Activated CD8-positive, alpha-beta T cell treated with anti-CD3 and anti-CD28 coated beads for 36 hours (primary cell): ENCODE data around the gene ZBTB11. TPM values are rescaled to one million over a fixed set of nuclear protein-coding genes. Genes with fewer than 3 reads are reported as not detected.
"Not testable (repeated sequence)": the region's sequence is repeated elsewhere in the genome, so short reads cannot be mapped to it uniquely, and the experiment has no call there.

Experiments used
- ATAC-seq: fragments of 200-7000 bp; cut with Tn5 transposase; one replicate; pipeline ENCODE4 v1.10.0; 2021; ENCODE audit warnings: mild to moderate bottlenecking, moderate library complexity
- CTCF ChIA-PET: fragments of 350-600 bp; sonication (Branson Sonifier 250); formaldehyde crosslinking; loops from one replicate; lab custom pipeline; 2021; ENCODE audit warnings: antibody characterized with exemption; lab: Charles Lee
- POLR2A ChIA-PET: fragments of 350-600 bp; sonication (Branson Sonifier 250); formaldehyde crosslinking; loops from one replicate; lab custom pipeline; 2021; ENCODE audit warnings: antibody characterized with exemption; lab: Charles Lee
- DNase-seq: peaks from one replicate; pipeline ENCODE4 v3.0.0-alpha.2; 2020
- H3K27ac Mint-ChIP-seq: one replicate; pipeline ENCODE4 v1.8.0; 2021; ENCODE audit warnings: mild to moderate bottlenecking, mixed read lengths
- H3K27me3 Mint-ChIP-seq: one replicate; pipeline ENCODE4 v1.8.0; 2021; ENCODE audit warnings: mixed read lengths
- H3K36me3 Mint-ChIP-seq: one replicate; pipeline ENCODE4 v1.8.0; 2021; ENCODE audit warnings: low read depth, mixed read lengths
- H3K4me1 Mint-ChIP-seq: one replicate; pipeline ENCODE4 v1.8.0; 2021; ENCODE audit warnings: low read depth, mixed read lengths
- H3K4me3 Mint-ChIP-seq: one replicate; pipeline ENCODE4 v1.8.0; 2021; ENCODE audit warnings: mild to moderate bottlenecking, moderate library complexity, mixed read lengths
- H3K9me3 Mint-ChIP-seq: one replicate; pipeline ENCODE4 v1.8.0; 2021; ENCODE audit warnings: mixed read lengths
- intact Hi-C: fragments of 100-400 bp; cut with micrococcal nuclease; formaldehyde crosslinking; loops from one replicate; pipeline ENCODE4 v1.10.0; 2022
- total RNA-seq, 2 experiments: library from RNA; stranded (reverse); gene quantifications; one replicate each; pipeline ENCODE4 v1.2.3, GENCODE V29; 2021
- TF ChIP-seq, protein P1 (sequence below): fragments of 200-600 bp; IDR thresholded peaks from one replicate; pipeline ENCODE4 v1.8.0; 2022; ENCODE audit warnings: antibody characterized with exemption, mild to moderate bottlenecking

ZBTB11 gene
- total RNA-seq, 2 experiments from 2014 or later: 28.5 to 29.6 TPM

DNA sequence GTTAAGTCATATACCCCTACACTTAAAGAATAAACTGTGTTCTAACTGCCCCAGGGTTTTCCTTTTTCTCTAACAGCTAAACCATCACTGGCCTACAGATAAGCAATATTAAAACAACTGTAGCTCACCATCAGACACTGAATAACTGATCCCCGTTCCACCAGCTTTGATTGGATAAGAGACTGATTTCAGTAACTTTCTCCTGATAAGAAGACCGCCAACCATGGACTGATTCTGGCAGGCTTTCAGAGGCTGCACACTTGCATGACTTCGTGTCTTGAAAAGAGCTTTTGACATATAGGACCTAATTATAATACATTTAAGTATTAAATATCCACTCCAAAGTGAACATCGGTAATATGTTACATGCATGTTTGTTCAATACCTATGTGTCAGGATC, 32.2 kb upstream of the ZBTB11 start:
- Mint-ChIP-seq H3K9me3 (no peaks in the 10 kb centered on the region), H3K27me3 (no peaks in the 10 kb centered on the region), H3K27ac (no peak overlapping the region), H3K4me3 (no peak overlapping the region), H3K36me3 (no peaks in the 10 kb centered on the region), H3K4me1 (no peaks in the 10 kb centered on the region)
- ChIA-PET CTCF (interaction anchor here (0.8 to 1.1 kb wide), 3 partner anchors 12 to 31 kb away, joined by 3 to 4 read pairs (median 3); partner anchors contain the start of gene CEP97), POLR2A (no interaction called here)
- TF ChIP-seq, protein P1, sequence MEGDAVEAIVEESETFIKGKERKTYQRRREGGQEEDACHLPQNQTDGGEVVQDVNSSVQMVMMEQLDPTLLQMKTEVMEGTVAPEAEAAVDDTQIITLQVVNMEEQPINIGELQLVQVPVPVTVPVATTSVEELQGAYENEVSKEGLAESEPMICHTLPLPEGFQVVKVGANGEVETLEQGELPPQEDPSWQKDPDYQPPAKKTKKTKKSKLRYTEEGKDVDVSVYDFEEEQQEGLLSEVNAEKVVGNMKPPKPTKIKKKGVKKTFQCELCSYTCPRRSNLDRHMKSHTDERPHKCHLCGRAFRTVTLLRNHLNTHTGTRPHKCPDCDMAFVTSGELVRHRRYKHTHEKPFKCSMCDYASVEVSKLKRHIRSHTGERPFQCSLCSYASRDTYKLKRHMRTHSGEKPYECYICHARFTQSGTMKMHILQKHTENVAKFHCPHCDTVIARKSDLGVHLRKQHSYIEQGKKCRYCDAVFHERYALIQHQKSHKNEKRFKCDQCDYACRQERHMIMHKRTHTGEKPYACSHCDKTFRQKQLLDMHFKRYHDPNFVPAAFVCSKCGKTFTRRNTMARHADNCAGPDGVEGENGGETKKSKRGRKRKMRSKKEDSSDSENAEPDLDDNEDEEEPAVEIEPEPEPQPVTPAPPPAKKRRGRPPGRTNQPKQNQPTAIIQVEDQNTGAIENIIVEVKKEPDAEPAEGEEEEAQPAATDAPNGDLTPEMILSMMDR: no peak
- intact Hi-C loops: no loop called here
- ATAC-seq: no peak
- no peak for DNase-seq

DNA sequence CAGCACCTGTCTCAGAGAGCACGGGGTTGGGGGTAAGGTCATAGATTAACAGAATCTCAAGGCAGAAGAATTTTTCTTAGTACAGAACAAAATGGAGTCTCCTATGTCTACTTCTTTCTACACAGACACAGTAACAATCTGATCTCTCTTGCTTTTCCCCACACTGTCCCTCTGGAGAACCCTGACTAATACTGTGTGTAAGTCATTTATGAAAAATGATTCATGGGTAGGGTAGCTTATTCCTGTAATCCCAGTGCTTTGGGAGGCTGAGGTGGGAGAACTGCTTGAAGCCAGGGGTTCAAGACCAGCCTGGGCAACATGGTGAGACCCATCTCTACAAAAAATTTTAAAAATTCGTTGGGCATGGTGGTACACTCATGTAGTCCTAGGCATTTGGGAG, 27.7 kb upstream of the ZBTB11 start:
- H3K9me3 Mint-ChIP-seq, intact Hi-C loops, H3K36me3 Mint-ChIP-seq, H3K4me1 Mint-ChIP-seq, H3K27ac Mint-ChIP-seq, DNase-seq, ATAC-seq, H3K4me3 Mint-ChIP-seq, H3K27me3 Mint-ChIP-seq: not testable (repeated sequence)
- ChIA-PET POLR2A (interaction anchor here (1.4 kb wide), 1 partner anchor 13 kb away, joined by 3 read pairs; no protein-coding TSS in a partner anchor), CTCF (interaction anchor here (1.2 to 1.4 kb wide), 2 partner anchors 9 to 524 kb away, joined by 4 to 6 read pairs; no protein-coding TSS in a partner anchor)

DNA sequence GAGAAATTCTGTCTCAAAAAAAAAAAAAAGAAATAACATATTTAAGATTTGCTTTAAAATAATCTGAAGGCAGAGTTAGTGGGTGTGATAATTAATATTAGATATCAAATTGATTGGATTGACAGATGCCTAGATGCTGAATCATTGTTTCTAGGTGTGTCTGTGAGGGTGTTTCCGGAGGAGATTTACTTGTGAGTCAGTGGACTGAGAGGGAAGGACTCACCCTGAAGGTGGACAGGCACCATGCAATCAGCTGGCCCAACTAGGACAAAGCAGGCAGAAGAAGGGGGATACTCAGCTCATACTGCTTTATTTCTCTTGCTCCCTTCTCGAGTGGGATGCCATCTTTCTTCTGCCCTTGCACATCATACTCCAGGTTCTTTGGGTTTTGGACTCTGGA, 26.2 kb upstream of the ZBTB11 start:
- H3K36me3 Mint-ChIP-seq: no peaks in the 10 kb centered on the region
- TF ChIP-seq, protein P1: no peak
- CTCF ChIA-PET: interaction anchor here (2.2 kb wide), 1 partner anchor 100 kb away, joined by 7 read pairs; no protein-coding TSS in a partner anchor
- H3K27me3 Mint-ChIP-seq: no peaks in the 10 kb centered on the region
- no peak overlapping the region for H3K4me3 Mint-ChIP-seq
- DNase-seq: no peak
- POLR2A ChIA-PET: no interaction called here
- H3K27ac Mint-ChIP-seq: no peak overlapping the region
- no peaks in the 10 kb centered on the region for H3K4me1 Mint-ChIP-seq
- intact Hi-C loops: no loop called here
- no peaks in the 10 kb centered on the region for H3K9me3 Mint-ChIP-seq
- ATAC-seq: no peak

DNA sequence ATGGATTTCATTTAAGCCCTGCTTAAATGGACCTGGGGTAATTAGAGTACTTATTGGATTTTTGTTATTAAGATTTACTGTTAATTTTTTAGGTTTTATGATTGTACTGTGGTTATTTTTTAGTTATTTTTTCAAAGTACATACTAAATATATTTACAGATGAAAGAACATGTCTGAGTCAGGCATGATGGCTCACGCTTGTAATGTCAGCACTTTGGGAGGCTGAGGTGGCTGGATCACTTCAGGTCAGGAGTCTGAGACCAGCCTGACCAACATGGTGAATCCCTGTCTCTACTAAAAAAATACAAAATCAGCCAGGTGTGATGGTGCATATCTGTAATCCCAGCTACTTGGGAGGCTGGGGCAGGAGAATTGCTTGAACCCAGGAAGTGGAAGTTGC, 25.8 kb upstream of the ZBTB11 start:
- Mint-ChIP-seq H3K4me3 (no peak overlapping the region), H3K36me3 (no peaks in the 10 kb centered on the region), H3K9me3 (no peaks in the 10 kb centered on the region), H3K27me3 (no peaks in the 10 kb centered on the region), H3K4me1 (no peaks in the 10 kb centered on the region), H3K27ac (no peak overlapping the region)
- TF ChIP-seq, protein P1: no peak
- CTCF ChIA-PET: interaction anchor here (2.2 kb wide), 1 partner anchor 100 kb away, joined by 7 read pairs; no protein-coding TSS in a partner anchor
- POLR2A ChIA-PET: interaction anchor here (1.2 kb wide), 1 partner anchor 100 kb away, joined by 6 read pairs; no protein-coding TSS in a partner anchor
- ATAC-seq (no peak), DNase-seq (no peak)
- intact Hi-C loops: no loop called here

DNA sequence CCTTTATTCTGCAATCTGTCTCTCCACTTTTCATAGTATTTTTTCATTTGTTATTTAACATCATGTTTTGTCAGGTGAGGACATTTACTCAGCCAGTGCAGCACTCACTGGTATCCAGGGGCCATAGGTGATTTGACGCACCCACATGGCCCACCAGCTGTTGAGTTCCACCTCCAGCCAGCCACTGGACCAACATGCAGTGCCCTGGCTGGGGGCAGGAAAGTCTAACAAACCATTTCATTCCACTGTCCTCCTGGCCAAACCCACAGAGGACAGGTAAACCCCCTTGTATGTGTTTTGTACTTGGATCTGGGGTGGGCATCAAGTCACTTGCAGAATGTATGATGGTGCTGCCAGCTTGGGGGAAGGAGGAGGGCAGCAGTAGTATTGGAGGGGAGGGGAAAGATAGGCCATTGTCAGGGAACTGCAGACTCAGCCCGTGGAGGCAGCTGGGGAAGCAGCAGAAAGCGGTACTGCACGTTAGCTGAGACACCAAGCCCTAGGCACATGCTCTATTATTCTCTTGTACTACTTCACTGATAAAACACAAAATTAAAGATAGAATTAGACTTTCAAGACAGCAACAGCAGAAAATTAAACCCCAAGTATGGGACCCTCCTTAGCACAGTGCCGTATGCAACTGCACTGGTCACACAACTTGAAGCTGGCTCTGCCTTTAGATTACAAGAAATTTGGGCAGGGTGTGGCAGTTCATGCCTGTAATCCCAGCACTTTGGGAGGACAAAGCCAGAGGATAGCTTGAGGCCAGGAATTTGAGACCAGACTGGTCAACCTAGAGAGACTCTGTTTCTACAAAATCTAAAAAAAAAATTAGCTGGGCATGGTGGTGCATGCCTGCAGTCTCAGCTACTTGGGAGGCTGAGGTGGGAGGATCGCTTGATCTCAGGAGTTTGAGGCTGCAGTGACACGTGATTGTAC, 25.0 kb upstream of the ZBTB11 start:
- intact Hi-C loops: no loop called here
- no peaks in the 10 kb centered on the region for H3K4me1 Mint-ChIP-seq
- DNase-seq (no peak), ATAC-seq (no peak)
- ChIA-PET POLR2A (interaction anchor here (1.2 kb wide), 1 partner anchor 101 kb away, joined by 6 read pairs; no protein-coding TSS in a partner anchor), CTCF (interaction anchor here (2.2 kb wide), 1 partner anchor 101 kb away, joined by 7 read pairs; no protein-coding TSS in a partner anchor)
- H3K27me3 Mint-ChIP-seq: no peaks in the 10 kb centered on the region
- TF ChIP-seq, protein P1: no peak
- no peak overlapping the region for H3K27ac Mint-ChIP-seq
- no peaks in the 10 kb centered on the region for H3K36me3 Mint-ChIP-seq
- no peak overlapping the region for H3K4me3 Mint-ChIP-seq
- no peaks in the 10 kb centered on the region for H3K9me3 Mint-ChIP-seq
